GM19025 (cell line): ENCODE results near the gene PPP3CA.

Experiments used
- ATAC-seq: cut with Tn5 transposase; IDR thresholded peaks from one replicate; pipeline ENCODE4 v1.9.1; 2021; ENCODE audit warnings: mild to moderate bottlenecking, low read depth, moderate library complexity; ENCODE audit not compliant: unreplicated experiment

PPP3CA gene

GRCh38 chr4:101067383-101067782, 279.9 kb downstream of the PPP3CA start:
- ATAC-seq, result no peak

DNA sequence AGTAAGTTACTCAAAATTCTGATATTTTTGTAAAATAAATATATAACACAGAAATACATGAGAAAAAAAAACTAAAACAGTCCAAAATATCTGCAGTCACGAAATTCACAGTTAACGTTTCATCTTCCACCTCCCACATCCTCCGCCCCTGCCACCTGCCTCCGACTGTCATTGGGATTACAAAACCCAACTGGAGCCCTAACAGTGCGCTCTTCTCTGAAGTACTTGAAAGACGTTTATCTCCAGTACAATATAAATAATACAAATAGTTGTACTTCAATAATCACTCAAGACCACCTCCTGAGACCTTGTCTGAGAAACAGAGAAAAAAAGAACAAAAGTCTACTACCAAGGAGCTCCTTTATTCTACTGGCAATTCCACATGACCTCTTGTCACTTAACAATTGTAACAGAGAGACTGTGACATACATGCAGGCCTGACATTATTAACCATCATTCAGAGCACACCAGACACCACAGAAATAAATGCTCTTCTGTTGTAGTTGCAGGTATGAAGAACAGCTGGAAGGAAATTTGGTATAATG, 280.6 kb downstream of the PPP3CA start:
- ATAC-seq, result no peak

DNA sequence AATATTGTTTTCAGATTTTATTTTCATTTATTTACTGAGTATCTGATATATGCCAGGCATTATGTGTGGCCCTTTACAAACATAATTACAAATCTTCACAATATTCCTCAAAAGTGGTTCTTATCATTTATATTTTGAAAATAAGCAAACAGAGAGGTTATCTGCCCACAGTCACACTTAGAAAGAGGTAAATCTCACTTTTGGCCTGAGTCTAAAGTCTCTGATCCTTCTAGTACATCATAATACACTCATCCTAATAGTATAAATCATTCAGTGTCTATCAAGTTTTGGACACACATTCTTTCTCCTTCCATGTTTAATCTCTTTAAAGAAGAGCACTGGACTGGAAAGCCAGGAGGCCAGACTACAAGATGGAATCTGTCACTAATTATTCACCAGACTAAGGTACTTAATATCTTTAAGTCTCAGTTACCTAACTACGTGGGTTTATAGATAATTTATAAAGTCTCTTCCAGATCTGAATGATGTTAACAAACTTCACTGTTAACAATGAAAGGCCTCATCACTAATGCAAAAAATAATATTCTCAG, 281.3 kb downstream of the PPP3CA start:
- no peak for ATAC-seq

GRCh38 chr4:101065346-101065745, 282.0 kb downstream of the PPP3CA start:
- no peak for ATAC-seq

DNA sequence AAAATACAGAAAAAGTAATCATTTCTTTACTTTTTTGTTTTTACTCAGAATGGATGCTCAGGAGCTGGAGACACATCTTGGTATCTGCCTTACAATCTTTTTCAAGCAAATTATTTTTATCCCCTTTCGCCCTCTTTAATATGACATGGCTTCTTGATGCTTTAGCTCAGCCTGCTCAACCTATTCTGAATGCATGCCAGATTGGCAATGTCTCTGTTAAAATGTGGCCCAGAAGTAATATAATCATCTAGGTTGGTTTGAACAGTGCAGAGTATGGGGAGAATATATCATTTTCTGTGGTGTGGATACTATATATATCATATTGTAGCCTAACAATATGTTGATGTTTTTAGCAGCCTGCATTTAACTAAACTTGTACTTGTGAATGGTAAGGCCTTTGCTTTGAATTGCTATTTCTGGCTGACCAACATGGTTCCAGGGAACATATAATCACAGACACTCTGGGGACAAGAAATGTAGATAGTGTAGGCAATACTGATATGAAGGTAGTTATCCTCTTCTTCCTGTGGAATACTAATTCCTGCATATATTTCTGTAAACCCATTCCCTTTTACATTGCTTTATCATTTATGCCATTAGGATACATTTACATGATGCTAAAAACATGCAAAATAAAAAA, 282.7 kb downstream of the PPP3CA start:
- no peak for ATAC-seq

GRCh38 chr4:101055392-101055791, 291.9 kb downstream of the PPP3CA start:
- ATAC-seq, result no peak

DNA sequence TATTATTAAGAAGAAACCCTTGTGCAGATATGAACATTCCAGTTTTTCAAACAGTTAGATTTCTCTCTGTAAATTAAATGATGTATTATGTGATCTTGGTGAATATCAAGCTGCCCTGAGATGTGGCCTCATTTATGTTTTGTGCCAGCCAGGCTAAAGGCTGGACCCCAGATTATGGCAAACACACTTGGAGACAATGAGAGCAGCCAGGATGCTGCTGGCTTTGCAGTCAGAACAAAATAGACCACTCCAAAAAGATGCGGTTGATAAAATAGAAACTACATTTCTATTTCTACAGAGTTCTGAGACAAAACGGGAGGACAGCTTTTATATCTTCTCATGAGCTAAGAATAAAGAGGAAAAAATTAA, 296.5 kb downstream of the PPP3CA start:
- ATAC-seq, result no peak

GRCh38 chr4:101050088-101050836, 297.1 kb downstream of the PPP3CA start:
- no peak for ATAC-seq

GRCh38 chr4:101049549-101050001, 297.8 kb downstream of the PPP3CA start:
- no peak for ATAC-seq

DNA sequence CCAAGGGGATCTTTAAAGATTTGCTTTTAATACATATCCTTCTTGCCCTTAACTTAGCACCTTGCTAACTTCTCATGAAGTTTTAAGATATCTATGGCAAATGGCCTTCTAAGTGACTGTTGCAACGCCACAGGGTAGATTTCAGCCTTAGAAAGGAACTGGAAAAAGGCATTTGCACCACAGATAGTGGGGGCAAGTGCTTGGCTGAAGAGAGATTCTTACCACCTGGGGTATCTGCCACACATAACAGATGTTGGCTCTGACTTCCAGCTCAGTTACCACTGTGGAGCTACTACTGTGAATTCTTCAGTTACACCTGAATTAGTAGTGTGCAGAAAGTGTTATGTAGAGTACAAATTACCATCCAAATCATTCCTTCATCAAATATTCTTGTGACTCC, 302.6 kb downstream of the PPP3CA start:
- no peak for ATAC-seq

DNA sequence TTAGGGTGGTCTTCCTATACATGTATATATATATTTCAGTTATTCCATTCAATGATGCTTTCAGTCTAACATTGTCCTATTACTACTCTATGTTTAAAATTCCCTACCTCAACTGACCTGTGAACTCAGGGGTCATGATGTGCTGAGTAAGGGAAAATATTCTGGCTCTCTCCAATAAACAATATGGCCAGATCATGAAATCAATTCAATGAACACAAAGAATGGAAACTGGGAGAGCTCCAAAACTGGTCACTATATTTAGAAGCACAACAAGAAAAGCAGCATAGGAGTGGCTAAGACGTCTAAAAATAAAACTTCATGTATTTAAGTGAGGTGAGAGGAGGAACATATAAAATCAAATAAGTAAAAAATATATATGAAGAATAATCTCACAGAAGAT, 304.5 kb downstream of the PPP3CA start:
- no peak for ATAC-seq

- ATAC-seq, result no peak
These were observed 306.6 kb downstream of the PPP3CA start for GRCh38 chr4:101040776-101041175.

DNA sequence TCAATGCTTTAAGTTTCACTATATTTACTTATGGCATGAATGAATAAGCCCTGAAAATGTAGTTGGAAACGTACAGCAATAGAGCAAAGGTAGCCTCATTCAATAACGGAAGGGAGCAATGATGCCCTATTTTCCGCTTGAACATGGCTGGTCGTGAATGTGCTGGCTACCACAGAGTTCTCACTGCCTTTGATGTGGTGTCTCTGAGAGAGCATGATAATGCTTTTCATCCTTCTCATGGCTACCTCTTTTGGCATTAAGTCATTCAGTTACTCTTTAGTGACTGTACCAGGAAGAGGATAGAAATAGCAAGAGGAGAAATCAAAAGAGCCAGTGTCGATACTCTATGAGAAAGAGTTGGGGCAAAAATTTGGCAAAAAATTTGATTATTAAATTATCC, 308.0 kb downstream of the PPP3CA start:
- ATAC-seq, result no peak

- no peak for ATAC-seq
These were observed 309.4 kb downstream of the PPP3CA start for GRCh38 chr4:101037938-101038413.

GRCh38 chr4:101037249-101037648, 310.1 kb downstream of the PPP3CA start:
- ATAC-seq, result no peak

- no peak for ATAC-seq
These were observed 311.8 kb downstream of the PPP3CA start for GRCh38 chr4:101035487-101035886.

- no peak for ATAC-seq
These were observed 313.3 kb downstream of the PPP3CA start for GRCh38 chr4:101033986-101034385.

DNA sequence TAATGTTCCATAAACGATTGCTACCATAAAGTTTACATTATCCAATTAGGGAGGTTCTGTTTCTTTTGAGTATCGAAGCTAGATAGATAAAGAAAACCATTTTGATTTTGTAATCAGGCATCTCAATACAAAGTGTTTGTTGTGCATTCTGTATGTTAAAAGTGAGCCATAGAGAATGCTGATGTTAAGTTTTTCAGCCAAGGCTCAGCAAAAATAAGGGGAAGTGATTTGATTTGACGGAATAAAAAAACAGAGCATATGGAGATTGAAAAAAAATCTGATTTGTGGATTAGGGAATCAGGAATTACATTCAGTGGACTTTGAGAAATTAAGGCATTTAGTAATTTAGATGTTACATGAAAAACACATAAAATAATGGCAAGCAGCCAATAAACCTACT, 314.8 kb downstream of the PPP3CA start:
- ATAC-seq, result no peak

GRCh38 chr4:101031971-101032370, 315.4 kb downstream of the PPP3CA start:
- ATAC-seq, result no peak

- no peak for ATAC-seq
These were observed 318.4 kb downstream of the PPP3CA start for GRCh38 chr4:101028886-101029285.

- ATAC-seq, result no peak
These were observed 319.6 kb downstream of the PPP3CA start for GRCh38 chr4:101027721-101028120.
